ENCODE results near the gene PDE4B. TPM values are rescaled to one million over a fixed set of nuclear protein-coding genes. Genes with fewer than 3 reads are reported as not detected.

PDE4B gene
- total and polyA plus RNA-seq, 2 of the 13 experiments (the other 11 are each of a cell fraction or from before 2014, with no cell fraction given): not detected

DNA sequence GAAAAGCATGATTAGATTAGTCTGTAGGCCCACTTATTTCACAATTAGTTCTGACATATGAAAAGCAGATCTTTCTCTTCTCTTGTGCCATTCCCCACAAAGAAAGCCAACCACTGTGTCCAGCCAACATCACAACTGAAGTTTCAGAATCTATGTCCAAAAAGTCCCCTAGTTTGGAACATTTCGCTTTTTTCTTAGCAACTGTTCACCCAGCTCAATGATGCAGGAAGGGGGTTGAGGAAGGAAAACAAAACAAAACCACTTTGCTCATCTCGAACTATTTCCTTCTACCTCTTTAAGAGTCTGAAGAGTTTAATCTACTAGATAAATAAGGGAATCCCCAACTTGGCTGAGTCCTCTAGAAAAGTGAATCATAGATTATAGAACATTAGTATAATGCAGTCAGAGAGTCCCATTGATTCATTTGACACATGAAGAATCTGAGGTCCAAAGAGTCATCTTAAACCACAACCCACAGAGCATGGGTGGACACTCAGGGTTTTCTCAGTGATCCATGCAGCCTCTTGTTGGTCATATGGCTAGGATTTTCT, 581.9 kb downstream of the PDE4B start:
- BruUV-seq (replicated peaks): no TSS peak
- H3K9ac ChIP-seq (ENCODE audit: insufficient read depth, low read depth, low read length): no peak overlapping the region
- no peak for ATAC-seq
- H4K20me1 ChIP-seq (ENCODE audit: insufficient read depth, low read length): no peaks in the 10 kb centered on the region
- CTCF ChIA-PET (ENCODE audit: low intra/inter-chr PET ratio, low total read pairs): no interaction called here
- no peaks in the 10 kb centered on the region for H3K4me1 ChIP-seq (ENCODE audit: insufficient read depth, low read length)
- no peak for TF ChIP-seq ZNF780A (CRISPR knock-in tag; IDR thresholded peaks at IDR 0.05)
- POLR2A ChIA-PET: no interaction called here
- FAIRE-seq: no peak
- H2AFZ ChIP-seq (ENCODE audit: low read length): no peak overlapping the region
- no peak overlapping the region for H3K4me2 ChIP-seq (ENCODE audit: low read depth, low read length)
- no peaks in the 10 kb centered on the region for H3K9me3 ChIP-seq (ENCODE audit: low read length)
- intact Hi-C loops (cut with micrococcal nuclease; ENCODE audit: unreplicated experiment) (no loop called here), in situ Hi-C loops (cut with HindIII; ENCODE audit: extremely low pct_ligation_motif_present, low pct_unique_long_range_greater_than_20kb) (no loop called here)
- H3K36me3 ChIP-seq (replicated peaks in 1 of 2; ENCODE audit: control insufficient read depth in 1 of 2, insufficient read depth in 2 of 2, low read length in 2 of 2): no peaks in the 10 kb centered on the region
- no peaks in the 10 kb centered on the region for H3K79me2 ChIP-seq (ENCODE audit: insufficient read depth, low read length)
- DNase-seq (ENCODE audit: low spot score): no peak
- no peak overlapping the region for H3K4me3 ChIP-seq (replicated peaks in 1 of 3; ENCODE audit: insufficient read depth in 1 of 3, low read depth in 2 of 3, low read length in 3 of 3)
- no peak overlapping the region for H3K27ac ChIP-seq (ENCODE audit: extremely low read length, insufficient read depth, low read length)
- 0% methylated on average over 2 of the region's 2 CpGs for WGBS (ENCODE audit: low lambda C conversion rate)
- H3K27me3 ChIP-seq (ENCODE audit: control insufficient read depth in 1 of 2, insufficient read depth in 2 of 2, low read length in 2 of 2): no peaks in the 10 kb centered on the region; a peak in 1 of 5 replicates

DNA sequence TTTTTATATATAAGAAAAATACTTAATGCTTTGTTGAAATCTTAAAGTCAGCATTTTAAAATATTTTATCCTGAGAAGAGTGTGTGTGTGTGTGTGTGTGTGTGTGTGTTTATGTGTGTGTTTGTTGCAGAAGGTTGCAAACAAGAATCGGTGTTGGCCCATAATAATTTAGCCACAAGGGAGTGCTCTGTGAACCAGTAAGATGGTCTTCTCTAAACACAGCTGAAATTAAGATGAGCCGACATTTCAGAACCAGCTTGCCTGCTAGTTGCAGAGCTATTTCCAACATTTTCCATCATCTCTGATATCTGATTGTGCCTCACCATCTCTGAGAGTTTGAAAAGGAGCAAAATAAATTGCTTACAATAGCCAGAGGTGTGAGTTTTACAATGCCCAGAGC, 582.4 kb downstream of the PDE4B start:
- FAIRE-seq (no peak), ATAC-seq (no peak), DNase-seq (ENCODE audit: low spot score) (no peak)
- H3K9ac ChIP-seq (ENCODE audit: insufficient read depth, low read depth, low read length): no peak overlapping the region
- 5% methylated on average over 2 of the region's 2 CpGs for WGBS (ENCODE audit: low lambda C conversion rate)
- in situ Hi-C loops (cut with HindIII; ENCODE audit: extremely low pct_ligation_motif_present, low pct_unique_long_range_greater_than_20kb): no loop called here
- H4K20me1 ChIP-seq (ENCODE audit: insufficient read depth, low read length): no peaks in the 10 kb centered on the region
- no TSS peak for BruUV-seq (replicated peaks)
- no peaks in the 10 kb centered on the region for H3K36me3 ChIP-seq (replicated peaks in 1 of 2; ENCODE audit: control insufficient read depth in 1 of 2, insufficient read depth in 2 of 2, low read length in 2 of 2)
- TF ChIP-seq RFX1 (IDR thresholded peaks at IDR 0.05) (no peak), NFE2L1 (CRISPR knock-in tag; IDR thresholded peaks at IDR 0.05; ENCODE audit: borderline replicate concordance) (no peak), FLYWCH1 (CRISPR knock-in tag; IDR thresholded peaks at IDR 0.05) (no peak), KDM4B (CRISPR knock-in tag; IDR thresholded peaks at IDR 0.05) (no peak), NRL (CRISPR knock-in tag; IDR thresholded peaks at IDR 0.05; ENCODE audit: borderline replicate concordance) (no peak), ZMYM2 (CRISPR knock-in tag; IDR thresholded peaks at IDR 0.05) (no peak), ATAD3A (CRISPR knock-in tag; IDR thresholded peaks at IDR 0.05) (no peak), ZNF574 (CRISPR knock-in tag; IDR thresholded peaks at IDR 0.05) (no peak), ZNF441 (CRISPR knock-in tag; IDR thresholded peaks at IDR 0.05; ENCODE audit: borderline replicate concordance) (no peak), WIZ (CRISPR knock-in tag; IDR thresholded peaks at IDR 0.05) (no peak), DDIT3 (CRISPR knock-in tag; IDR thresholded peaks at IDR 0.05) (no peak)
- ChIA-PET POLR2A (no interaction called here), CTCF (ENCODE audit: low intra/inter-chr PET ratio, low total read pairs) (no interaction called here)
- no peaks in the 10 kb centered on the region for H3K9me3 ChIP-seq (ENCODE audit: low read length)
- no peak overlapping the region for H3K27ac ChIP-seq (ENCODE audit: extremely low read length, insufficient read depth, low read length)
- H3K79me2 ChIP-seq (ENCODE audit: insufficient read depth, low read length): no peaks in the 10 kb centered on the region
- H3K27me3 ChIP-seq (ENCODE audit: control insufficient read depth in 1 of 2, insufficient read depth in 2 of 2, low read length in 2 of 2): no peaks in the 10 kb centered on the region; a peak in 1 of 5 replicates
- no peak overlapping the region for H3K4me3 ChIP-seq (replicated peaks in 1 of 3; ENCODE audit: insufficient read depth in 1 of 3, low read depth in 2 of 3, low read length in 3 of 3)
- H3K4me1 ChIP-seq (ENCODE audit: insufficient read depth, low read length): no peaks in the 10 kb centered on the region
- no peak overlapping the region for H2AFZ ChIP-seq (ENCODE audit: low read length)
- intact Hi-C loops (cut with micrococcal nuclease; ENCODE audit: unreplicated experiment): no loop called here
- no peak overlapping the region for H3K4me2 ChIP-seq (ENCODE audit: low read depth, low read length)

Data from HepG2 (cell line).